DMS 273 (cell line): ENCODE measurements around the gene FAM111A.

Source experiments
- DNase-seq: peaks from one replicate; lab custom pipeline; 2025; ENCODE audit not compliant: unreplicated experiment; lab: John Stamatoyannopoulos, UW

The FAM111A gene

GRCh38 chr11:59198726-59199125 lies 56.1 kb downstream of the FAM111A start:
- DNase-seq = no peak

- DNase-seq = no peak
Measured at GRCh38 chr11:59199546-59200422, 57.1 kb downstream of the FAM111A start.

- no peak for DNase-seq
Measured at GRCh38 chr11:59200423-59200746, 57.7 kb downstream of the FAM111A start.

GRCh38 chr11:59201353-59201752 lies 58.7 kb downstream of the FAM111A start:
- no peak for DNase-seq
